DOHH2 (cell line): ENCODE results near the gene ELL2.
A peak's percentile ranks its signal among the peaks of the same experiment; 100 is the strongest.

Experiments
- H3F3A ChIP-seq: fragments of 200-600 bp; sonication (generic), shearing (Covaris generic); 2 replicates; pipeline ENCODE4 v1.6.0; 2016; ENCODE audit warnings: antibody characterized with exemption, mild to moderate bottlenecking; ENCODE audit not compliant: control insufficient read depth, insufficient read depth
- H3K27ac ChIP-seq: fragments of 200-600 bp; sonication (generic); 2 replicates; pipeline ENCODE4 v1.5.1; 2014; ENCODE audit warnings: low read depth, mild to moderate bottlenecking, low read length, moderate library complexity
- H3K27me3 ChIP-seq: fragments of 200-600 bp; sonication (generic); 2 replicates; pipeline ENCODE4 v1.6.1; 2014; ENCODE audit warnings: mild to moderate bottlenecking, low read length, mixed read lengths; ENCODE audit not compliant: control insufficient read depth
- H3K36me3 ChIP-seq: fragments of 200-600 bp; sonication (generic); 2 replicates; pipeline ENCODE4 v1.6.1; 2014; ENCODE audit warnings: mild to moderate bottlenecking, low read length, moderate library complexity, mixed read lengths; ENCODE audit not compliant: control insufficient read depth
- H3K4me1 ChIP-seq: fragments of 200-600 bp; sonication (generic); 2 replicates; pipeline ENCODE4 v1.6.1; 2014; ENCODE audit warnings: mild to moderate bottlenecking, low read length, mixed read lengths; ENCODE audit not compliant: control insufficient read depth
- H3K4me2 ChIP-seq: fragments of 200-600 bp; sonication (generic); 2 replicates; pipeline ENCODE4 v1.6.0; 2014; ENCODE audit warnings: mild to moderate bottlenecking, low read length, moderate library complexity
- H3K4me3 ChIP-seq: fragments of 200-600 bp; sonication (generic); 2 replicates; pipeline ENCODE4 v1.5.1; 2014; ENCODE audit warnings: mild to moderate bottlenecking, low read length, mixed read lengths
- H3K79me2 ChIP-seq: fragments of 200-600 bp; sonication (generic); 2 replicates; pipeline ENCODE4 v1.6.1; 2014; ENCODE audit warnings: mild to moderate bottlenecking, low read length, mixed read lengths; ENCODE audit not compliant: control insufficient read depth
- H3K9me2 ChIP-seq: fragments of 200-600 bp; sonication (generic); replicated peaks from 2 replicates; pipeline ENCODE4 v1.6.1; 2014; ENCODE audit warnings: mild to moderate bottlenecking, low read length, mixed read lengths; ENCODE audit not compliant: control insufficient read depth
- H3K9me3 ChIP-seq: fragments of 200-600 bp; sonication (generic); 2 replicates; pipeline ENCODE4 v1.6.1; 2014; ENCODE audit warnings: antibody characterized with exemption, low read length, mixed read lengths; ENCODE audit not compliant: control insufficient read depth, insufficient read depth
- H4K20me1 ChIP-seq: fragments of 200-600 bp; sonication (generic); 2 replicates; pipeline ENCODE4 v1.6.0; 2014; ENCODE audit warnings: low read depth, mild to moderate bottlenecking, antibody characterized with exemption, low read length, moderate library complexity; ENCODE audit not compliant: control insufficient read depth, insufficient read depth
- CTCF ChIP-seq: fragments of 200-600 bp; sonication (generic); IDR thresholded peaks from one replicate; pipeline ENCODE4 v1.5.1; 2014; ENCODE audit warnings: antibody characterized with exemption, mild to moderate bottlenecking, low read depth, low read length; ENCODE audit not compliant: poor library complexity, severe bottlenecking
- EZH2phosphoT487 ChIP-seq: fragments of 200-600 bp; sonication (generic); IDR thresholded peaks from 2 replicates; pipeline ENCODE4 v1.6.1; 2017; ENCODE audit warnings: borderline replicate concordance, mild to moderate bottlenecking, antibody characterized with exemption, low read length, moderate library complexity, mixed read lengths

ELL2 gene

DNA sequence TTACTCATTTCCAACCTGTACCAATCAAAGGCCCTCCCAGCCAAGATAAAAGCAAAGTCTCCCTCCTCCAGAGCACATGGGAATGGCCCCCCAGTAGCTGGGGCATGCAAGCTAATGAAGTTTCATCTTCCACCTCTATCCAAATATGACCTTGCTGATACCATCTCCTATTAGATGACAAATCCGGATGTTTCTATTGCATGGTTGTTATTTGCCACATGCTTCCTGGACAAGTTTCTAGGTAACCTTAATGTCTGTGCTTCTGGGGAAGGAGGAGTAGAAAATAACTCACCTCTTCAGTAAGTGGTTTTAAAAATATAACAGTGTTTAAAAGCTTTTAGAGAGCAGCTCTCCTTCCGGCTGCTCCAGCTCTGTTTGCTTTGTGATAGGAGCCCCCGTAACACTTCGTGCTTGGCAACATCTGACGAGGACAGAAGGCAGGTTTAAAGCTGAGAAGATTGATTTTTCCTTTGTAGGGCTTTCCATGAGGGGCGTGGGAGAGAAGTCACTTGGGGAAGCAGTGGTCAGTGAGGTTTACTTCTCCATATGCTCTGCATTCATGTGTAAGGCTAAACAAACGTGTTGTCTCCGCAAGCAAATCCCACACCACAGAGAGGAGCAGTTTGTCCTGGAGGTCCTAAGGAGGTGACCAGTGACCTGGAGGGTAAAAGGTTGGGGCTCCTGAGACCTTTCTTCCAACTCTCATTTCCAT lies 98.8 kb downstream of the ELL2 start:
- Histone ChIP-seq H3K9me3 (no peaks in the 10 kb centered on the region), H3K79me2 (no peaks in the 10 kb centered on the region), H3K4me1 (peaks cover 38% of the 10 kb centered on the region), H3K9me2 (no peaks in the 10 kb centered on the region), H4K20me1 (no peaks in the 10 kb centered on the region), H3K27me3 (0 out of 2 replicates have a peak, but pooled peaks cover 4% of the 10 kb centered on the region), H3K27ac (no peak overlapping the region), H3K36me3 (no peaks in the 10 kb centered on the region), H3K4me3 (no peak overlapping the region), H3F3A (no peaks in the 10 kb centered on the region), H3K4me2 (no peak overlapping the region)
- TF ChIP-seq EZH2phosphoT487 (no peak), CTCF (no peak)

DNA sequence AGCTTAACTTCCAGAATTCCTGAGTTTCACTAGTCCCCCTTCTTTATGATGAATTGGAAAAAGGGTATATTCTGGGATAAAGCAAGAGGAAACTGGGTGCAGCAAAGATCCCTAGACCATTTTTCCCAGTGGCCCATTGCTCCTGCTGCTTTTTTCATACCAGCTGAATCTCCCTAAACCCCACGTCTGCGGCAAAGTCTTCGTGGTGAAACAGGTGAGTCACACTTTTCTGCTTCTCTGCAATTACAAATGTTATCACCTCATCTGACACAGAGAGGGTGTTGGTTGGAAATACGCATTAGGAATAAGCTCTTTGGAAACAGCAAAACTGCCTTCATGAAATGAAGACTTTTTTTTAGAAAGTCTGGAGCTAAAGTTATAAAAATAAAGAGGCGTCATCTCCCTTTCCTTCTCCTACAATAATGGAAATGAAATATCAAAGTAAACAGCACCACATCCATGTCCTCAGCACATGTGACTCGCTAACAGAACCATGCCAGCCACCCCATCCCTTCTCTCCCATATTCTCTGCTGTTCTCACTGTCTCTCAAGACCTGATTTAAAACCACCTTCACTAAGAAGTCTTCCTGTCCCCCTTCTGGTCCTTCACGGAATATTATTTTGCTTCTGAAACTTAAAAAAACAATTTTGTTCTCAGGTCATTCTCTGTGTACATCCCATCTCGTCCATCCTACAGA lies 99.6 kb downstream of the ELL2 start:
- H3K27me3 ChIP-seq, result 0 out of 2 replicates have a peak, but pooled peaks cover 4% of the 10 kb centered on the region
- TF ChIP-seq CTCF (no peak), EZH2phosphoT487 (no peak)
- H4K20me1 ChIP-seq, result no peaks in the 10 kb centered on the region
- no peak overlapping the region for H3K27ac ChIP-seq
- H3K9me3 ChIP-seq, result no peaks in the 10 kb centered on the region
- H3K4me2 ChIP-seq, result peak overlapping the region; percentile 71
- H3K4me1 ChIP-seq, result peaks cover 38% of the 10 kb centered on the region
- H3K79me2 ChIP-seq, result no peaks in the 10 kb centered on the region
- peak overlapping the region; percentile 52 for H3K4me3 ChIP-seq
- no peaks in the 10 kb centered on the region for H3K36me3 ChIP-seq
- H3K9me2 ChIP-seq, result no peaks in the 10 kb centered on the region
- no peaks in the 10 kb centered on the region for H3F3A ChIP-seq

DNA sequence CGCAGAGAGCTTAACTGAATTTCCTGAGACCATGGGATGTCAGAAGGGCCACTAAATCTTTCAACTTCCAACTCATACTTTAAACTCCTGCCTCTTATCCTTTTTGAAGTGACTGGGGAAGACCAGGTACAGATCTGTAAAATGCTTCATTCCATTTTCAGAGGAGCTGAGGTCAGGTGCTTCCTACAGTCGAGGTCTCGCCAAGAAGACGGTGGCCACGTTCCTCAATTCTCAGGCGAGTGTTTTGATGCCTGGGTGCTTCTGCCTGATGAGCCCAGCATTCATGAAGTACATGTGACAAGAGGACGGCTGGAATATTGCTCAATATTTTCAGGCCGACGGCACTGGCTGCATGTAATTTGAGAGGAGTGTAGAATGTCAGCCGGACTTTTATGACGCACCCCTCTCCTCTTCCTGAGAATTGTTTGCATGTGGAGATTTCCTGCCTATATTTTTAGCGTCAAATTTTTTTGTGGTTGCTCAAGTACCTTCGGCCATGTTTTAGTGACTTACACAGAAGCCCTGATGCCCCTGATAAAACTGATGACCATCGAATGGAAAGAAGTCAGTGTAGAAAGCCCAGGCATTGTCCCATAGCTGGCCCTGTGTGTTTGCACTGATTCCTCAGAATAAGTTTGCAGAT lies 100.3 kb downstream of the ELL2 start:
- H3K27ac ChIP-seq, result no peak overlapping the region

More for the DNA sequence above, 100.3 kb downstream of the ELL2 start:
- Histone ChIP-seq H3K4me2 (peak overlapping the region; percentile 71), H3F3A (no peaks in the 10 kb centered on the region), H3K4me3 (peak overlapping the region; percentile 52), H3K79me2 (no peaks in the 10 kb centered on the region), H3K36me3 (no peaks in the 10 kb centered on the region), H3K9me2 (no peaks in the 10 kb centered on the region), H3K9me3 (no peaks in the 10 kb centered on the region), H3K27me3 (0 out of 2 replicates have a peak, but pooled peaks cover 4% of the 10 kb centered on the region), H3K4me1 (peaks cover 38% of the 10 kb centered on the region), H4K20me1 (no peaks in the 10 kb centered on the region)
- TF ChIP-seq CTCF (no peak), EZH2phosphoT487 (no peak)
